Measurements from ENCODE around the gene HDAC3.
"Not testable (repeated sequence)": the region's sequence is repeated elsewhere in the genome, so short reads cannot be mapped to it uniquely, and the experiment has no call there.

Gene HDAC3

DNA sequence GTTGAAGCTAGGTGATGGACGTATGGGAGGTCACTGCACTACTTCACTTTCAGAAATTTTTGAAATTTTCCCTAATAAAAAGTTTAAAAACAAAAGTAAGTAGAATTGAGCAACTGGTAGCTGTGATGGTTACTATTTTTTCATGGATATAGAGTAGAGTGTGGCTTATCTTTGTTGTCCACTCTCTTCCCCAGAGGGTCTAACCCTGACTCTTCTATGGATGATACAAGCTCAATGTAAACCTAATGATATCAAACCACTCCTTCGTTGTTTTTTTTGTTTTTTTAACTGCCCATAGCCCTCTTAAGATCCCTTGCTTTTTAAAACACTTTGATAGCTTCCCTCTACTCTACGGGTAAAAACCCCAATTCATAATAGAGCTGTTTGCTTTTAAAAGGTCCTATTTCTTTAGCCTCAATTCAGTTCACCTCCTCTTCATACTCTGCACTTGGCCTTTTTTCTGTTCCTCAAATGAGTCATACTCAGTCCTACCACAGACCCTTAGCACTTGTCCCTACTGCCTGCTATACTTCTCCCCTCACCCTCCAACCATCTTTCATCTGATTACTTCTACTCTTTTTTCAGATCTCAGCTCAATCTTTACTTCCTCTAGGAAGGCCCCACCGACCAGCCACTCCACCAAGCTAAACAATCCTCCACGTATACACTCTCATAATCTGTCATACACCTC, 2.6 kb downstream of the HDAC3 start:
- DNase-seq: peak; percentile 16 to 19

DNA sequence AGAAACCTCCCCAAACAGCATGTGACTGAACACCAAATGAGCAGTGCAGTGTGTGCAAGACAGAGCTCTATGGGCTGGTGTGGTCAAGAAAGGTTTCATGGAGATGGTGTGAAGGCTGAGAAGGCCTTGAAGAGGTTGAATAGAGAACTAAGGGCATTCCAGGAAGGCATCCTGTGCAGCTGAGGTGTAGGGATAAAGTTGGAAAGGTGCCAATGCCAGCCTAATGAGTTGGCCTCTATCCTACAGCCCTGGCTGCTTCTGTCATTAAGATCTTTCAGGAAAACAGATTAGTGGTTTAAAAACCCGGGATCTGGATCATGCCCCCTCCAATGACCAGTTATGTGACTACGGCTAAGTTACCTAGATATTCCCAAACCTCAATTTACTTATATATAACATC, 4.0 kb downstream of the HDAC3 start:
- no peak for DNase-seq

GRCh38 chr5:141630570-141631140, 6.0 kb downstream of the HDAC3 start:
- no peak for DNase-seq

DNA sequence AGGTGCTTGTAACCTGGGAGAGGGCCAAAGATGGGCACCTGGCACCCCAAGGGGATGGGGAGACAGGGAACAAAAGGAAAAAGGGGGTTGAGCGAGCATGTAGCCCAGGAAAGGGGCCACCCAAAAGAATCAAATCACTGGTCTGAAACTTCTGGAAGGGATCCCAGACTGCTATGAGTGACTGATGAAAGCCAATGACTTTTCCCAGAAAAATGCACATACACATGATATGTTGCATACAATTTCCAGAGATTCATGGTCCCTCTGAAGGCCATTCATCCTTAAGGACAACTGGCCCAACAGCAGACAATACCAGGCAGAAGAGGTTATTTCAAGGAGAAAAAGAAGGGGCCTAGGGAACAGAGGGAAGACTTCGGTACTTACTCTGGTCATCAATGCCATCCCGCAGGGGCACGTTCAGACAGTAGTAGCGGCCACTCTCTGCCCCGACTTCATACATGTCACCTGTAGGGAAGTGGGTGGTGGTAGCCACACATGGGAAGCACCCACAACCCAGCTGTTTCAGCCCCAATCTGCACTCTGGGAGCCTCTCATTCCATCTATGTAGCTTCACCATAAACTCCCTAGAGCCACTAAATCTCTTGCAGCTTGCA, 8.4 kb downstream of the HDAC3 start:
- no peak for DNase-seq

DNA sequence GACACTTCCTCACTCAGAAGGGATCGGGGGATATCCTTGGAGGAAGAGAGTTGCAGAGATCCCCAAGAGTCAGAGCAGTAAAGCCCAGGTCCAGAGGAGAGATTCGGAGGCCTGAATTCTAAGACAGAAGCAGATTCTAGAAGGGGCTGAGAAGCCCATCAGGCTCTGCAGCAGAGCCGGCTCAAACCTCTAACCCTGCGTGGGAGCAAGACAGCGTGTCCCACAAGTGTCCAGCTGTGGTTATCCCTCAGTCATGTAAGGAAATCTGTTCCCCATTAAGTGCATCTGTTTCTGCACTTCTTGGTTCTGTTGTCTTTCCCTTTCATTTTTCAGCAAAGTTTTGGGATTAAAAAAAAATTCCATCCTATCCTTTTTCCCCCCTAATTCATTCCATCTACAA, 13.0 kb downstream of the HDAC3 start:
- no peak for DNase-seq

DNA sequence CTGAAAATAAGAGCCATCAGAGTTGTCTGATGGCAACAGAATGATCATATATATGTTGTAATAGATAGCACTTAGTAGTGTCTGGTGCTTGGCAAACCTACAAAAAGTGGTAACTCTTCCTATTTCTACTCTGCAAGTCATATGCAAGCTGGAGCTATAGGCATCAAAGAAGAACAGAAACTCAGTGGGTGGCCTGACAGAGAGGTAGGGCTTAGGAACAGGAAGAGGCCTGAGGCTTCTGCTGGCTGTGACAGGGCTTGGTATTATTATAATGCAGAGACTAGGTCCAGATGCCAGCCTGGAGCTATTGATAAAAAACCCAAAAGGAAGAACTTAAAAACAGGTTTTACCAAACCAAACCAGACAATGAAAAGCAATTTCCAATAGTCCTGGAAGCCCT, 13.5 kb downstream of the HDAC3 start:
- no peak for DNase-seq

- peak; percentile 92 for DNase-seq
Measured at GRCh38 chr5:141618804-141619554, 17.7 kb downstream of the HDAC3 start, which contains the start of gene DIAPH1. Gene DIAPH1 (minus strand): TSS chr5:141619000. CDS start chr5:141618914, 86 bp downstream.

DNA sequence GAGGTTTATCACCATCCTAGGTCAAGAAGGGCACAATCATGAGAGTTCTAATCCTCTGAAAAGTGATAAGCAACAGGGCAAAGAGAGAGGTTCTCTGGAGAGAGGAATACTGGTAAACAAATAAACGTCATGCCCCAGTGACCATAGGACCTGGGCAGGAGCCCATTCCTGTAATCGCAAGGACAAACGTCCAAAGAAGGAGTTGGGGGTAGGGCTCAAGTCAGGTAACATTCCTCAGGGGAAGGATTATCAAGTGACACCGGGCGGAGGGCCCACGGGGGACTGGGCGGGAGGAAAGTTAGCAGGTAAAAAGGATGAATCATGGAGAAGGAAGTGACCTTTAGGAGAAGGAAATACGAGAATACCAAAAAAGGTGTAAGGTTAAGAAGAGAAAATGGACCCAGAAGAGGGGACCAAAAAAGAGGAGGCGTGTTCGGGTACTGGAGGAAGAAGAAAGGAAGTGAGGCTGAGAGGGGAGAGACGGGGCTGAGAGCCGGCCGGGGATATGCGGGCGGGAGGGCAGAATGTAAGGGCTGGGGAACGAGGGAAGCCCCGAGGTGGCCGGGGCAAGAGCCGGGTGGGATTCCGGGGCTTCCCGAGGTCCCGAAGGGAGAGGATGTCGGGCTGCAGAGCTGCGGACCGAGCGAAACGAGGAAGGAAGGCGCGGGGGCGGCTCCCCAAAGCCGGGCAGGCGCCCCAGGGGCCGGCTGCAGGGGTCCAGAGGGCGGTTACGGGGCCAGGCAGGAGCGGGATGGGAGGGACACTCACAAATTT, 18.4 kb downstream of the HDAC3 start:
- peak; percentile 52 to 60 for DNase-seq

- DNase-seq: peak in 1 of 2 experiments; percentile 35
Measured at GRCh38 chr5:141617682-141618029, 19.0 kb downstream of the HDAC3 start.

DNA sequence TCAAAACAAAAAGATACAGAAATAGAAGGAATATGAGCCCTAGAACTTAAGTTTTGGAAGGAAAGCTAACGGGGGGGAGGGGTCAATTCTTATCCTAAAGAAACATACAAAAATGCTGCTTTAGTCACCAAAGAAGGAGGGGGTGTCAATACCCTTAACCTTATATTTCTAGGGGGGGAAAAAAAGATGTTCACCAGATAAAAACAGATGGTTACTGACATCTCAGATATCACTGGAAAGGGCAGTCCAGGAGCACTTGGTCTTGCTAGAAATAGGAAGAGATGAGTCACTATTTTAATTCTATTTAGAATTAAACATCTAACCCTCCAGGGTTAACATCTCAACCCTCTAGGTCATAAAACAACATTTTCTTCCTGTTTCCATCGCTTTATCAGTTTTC, 19.5 kb downstream of the HDAC3 start:
- no peak for DNase-seq

- DNase-seq: no peak
Measured at GRCh38 chr5:141615991-141616720, 20.5 kb downstream of the HDAC3 start.

DNA sequence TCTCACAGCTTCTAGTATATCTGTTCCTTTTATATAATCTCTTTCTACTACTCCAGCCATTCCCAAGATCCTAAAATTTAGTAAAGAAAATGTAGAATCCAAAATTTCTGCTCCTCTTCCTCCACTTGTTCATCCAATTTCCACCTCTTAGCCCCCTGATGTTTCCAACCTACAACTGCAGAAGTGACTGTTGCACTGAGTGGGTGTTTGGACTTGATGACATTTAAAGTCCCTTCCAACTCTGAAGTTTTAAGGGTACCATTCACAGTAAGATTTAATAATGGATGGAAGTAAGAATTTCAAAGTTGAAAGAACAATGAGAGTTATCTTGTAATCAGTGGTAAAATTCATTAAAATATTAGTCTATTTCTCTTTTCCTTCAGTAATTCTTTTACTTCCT, 23.3 kb downstream of the HDAC3 start:
- DNase-seq: no peak

DNA sequence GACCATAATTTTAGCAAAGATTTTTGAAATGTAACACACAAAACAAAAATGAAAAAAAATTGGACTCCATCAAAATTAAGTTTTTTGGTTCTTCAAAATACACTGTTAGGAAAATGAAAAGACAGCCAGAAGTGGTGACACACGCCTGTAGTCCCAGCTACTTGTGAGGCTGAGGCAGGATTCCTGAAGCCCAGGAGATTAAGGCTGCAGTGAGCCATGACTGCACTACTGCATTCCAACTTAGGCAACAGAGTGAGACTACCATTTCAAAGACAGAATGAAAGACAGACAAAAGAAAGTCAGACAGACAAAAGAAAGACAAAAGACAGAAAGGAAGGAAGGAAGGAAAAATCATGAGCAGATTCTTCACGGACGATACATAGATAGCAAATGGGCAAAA, 25.4 kb downstream of the HDAC3 start:
- DNase-seq: no peak

DNA sequence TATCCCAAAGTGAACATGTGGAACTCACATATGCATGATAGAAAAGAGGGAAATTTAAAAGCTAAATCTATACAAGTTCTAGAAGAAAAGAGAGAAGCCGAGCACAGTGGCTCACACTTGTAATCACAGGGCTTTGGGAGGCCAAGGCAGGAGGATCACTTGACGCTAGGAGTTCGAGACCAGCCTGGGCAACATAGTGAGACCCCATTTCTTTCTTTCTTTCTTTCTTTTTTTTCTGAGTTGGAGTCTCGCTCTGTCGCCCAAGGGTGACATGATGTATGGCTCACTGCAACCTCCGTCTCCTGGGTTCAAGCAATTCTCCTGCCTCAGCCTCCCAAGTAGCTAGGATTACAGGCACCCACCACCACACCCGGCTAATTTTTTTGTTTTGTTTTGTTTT, 26.7 kb downstream of the HDAC3 start:
- DNase-seq: not testable (repeated sequence)

GRCh38 chr5:141609044-141609443, 27.6 kb downstream of the HDAC3 start:
- DNase-seq: no peak

DNA sequence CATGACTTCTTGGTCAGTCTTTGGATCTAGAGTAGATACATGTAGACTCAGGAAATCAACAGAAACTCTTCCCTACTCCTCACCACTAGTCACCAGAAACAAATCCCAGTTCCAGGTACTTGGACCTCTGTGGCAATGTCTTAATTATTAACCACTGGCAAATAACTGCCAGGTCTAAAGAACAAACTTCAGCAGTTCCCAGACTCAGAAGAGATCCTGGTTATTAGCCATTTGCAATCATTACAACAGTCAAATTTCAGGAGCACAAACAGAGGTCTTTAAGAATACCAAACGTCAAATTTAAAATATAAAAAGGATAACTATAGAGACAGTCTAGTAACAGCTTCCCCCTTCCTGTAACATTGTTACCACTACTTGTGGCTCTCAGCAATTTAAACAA, 28.1 kb downstream of the HDAC3 start:
- no peak for DNase-seq

GRCh38 chr5:141608046-141608445, 28.6 kb downstream of the HDAC3 start:
- DNase-seq: no peak

GRCh38 chr5:141605523-141606277, 30.9 kb downstream of the HDAC3 start:
- peak; percentile 98 to 99 for DNase-seq

DNA sequence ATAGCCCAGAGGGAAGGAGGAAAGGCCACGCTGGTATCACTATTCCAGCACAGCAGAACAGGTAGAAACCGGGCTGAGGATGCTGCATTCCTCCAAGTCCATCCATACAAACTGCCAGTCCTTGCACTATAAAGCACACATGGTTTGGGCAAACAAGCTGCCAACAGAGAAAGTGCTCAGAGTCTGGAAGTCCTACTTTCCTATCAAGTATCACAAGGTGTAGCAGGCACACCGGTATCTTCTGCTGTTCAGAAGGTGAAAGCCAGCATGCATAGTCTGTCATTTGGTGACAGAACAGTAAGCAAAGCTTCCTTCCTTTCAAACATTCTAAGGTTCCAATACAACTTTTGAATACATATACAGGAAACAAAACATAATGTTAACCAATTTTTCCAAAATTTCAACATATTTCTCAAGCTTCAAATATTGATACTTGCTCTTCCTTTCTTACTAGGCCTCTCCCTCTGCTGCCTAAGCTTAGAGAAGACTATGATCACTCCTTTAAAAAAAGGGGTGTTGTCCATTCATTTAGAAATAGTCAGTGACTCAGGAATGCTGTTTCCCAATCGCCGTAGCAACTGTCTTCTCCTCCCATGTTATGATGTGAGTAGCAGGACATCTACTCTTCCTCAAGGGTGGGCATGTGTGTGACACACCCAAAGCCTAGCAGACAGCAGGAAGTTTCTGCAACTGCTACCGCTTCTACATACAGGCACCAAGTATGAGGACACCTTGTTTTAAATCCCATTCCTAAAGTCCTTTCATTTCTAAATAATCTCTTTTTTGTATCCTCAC, 32.5 kb downstream of the HDAC3 start:
- DNase-seq: peak; percentile 86 to 89

DNA sequence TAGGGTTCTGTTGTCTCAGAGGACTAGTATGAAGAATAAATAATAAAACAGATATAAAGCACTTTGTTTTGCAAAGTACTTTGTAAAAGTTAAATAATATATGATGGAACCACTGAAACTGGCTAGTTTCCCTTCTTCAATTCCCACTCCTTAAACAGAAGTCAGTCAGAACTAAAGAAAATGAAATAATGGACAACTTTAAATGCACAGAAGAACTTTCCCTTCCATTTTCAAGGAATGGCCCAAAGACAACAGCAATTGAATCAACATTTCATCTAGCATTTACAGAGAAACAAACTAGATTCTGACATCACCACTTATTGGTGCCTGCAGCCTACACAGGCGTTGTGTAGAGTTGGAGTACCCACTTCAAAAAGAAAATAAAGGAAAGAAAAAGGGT, 34.0 kb downstream of the HDAC3 start:
- DNase-seq: no peak

Measured in Kasumi-1 (cell line).